Activated CD4-positive, CD25-positive, alpha-beta regulatory T cell (primary cell): ENCODE results near the gene CDK17.

Source experiments
- DNase-seq, 4 experiments: peaks; one replicate each; lab custom pipeline; 2025; lab: John Stamatoyannopoulos, UW

CDK17 gene

GRCh38 chr12:96261557-96261956 is 138.7 kb downstream of the CDK17 start:
- DNase-seq = no peak

GRCh38 chr12:96260644-96261043 is 139.6 kb downstream of the CDK17 start:
- DNase-seq = no peak

- DNase-seq = no peak
These were observed 140.0 kb downstream of the CDK17 start for GRCh38 chr12:96260231-96260630.

- no peak for DNase-seq
These were observed 141.9 kb downstream of the CDK17 start for GRCh38 chr12:96258104-96258961.

GRCh38 chr12:96257550-96258103 is 142.6 kb downstream of the CDK17 start:
- DNase-seq = no peak

- DNase-seq = no peak
These were observed 143.4 kb downstream of the CDK17 start for GRCh38 chr12:96256672-96257361.

GRCh38 chr12:96255077-96255476 is 145.2 kb downstream of the CDK17 start:
- no peak for DNase-seq

- DNase-seq = no peak
These were observed 150.0 kb downstream of the CDK17 start for GRCh38 chr12:96250119-96250685.

GRCh38 chr12:96249196-96250118 is 150.8 kb downstream of the CDK17 start:
- DNase-seq = no peak

- no peak for DNase-seq
These were observed 151.9 kb downstream of the CDK17 start for GRCh38 chr12:96248136-96248931.

- DNase-seq = no peak
These were observed 152.7 kb downstream of the CDK17 start for GRCh38 chr12:96247563-96247962.

- DNase-seq = no peak
These were observed 153.2 kb downstream of the CDK17 start for GRCh38 chr12:96246926-96247505.

GRCh38 chr12:96244826-96245225 is 155.4 kb downstream of the CDK17 start:
- no peak for DNase-seq

- no peak for DNase-seq
These were observed 157.6 kb downstream of the CDK17 start for GRCh38 chr12:96242597-96242996.

GRCh38 chr12:96241846-96242256 is 158.4 kb downstream of the CDK17 start:
- peak in 1 of 4 experiments; percentile 16 for DNase-seq

- no peak for DNase-seq
These were observed 158.8 kb downstream of the CDK17 start for GRCh38 chr12:96241431-96241830.

- no peak for DNase-seq
These were observed 159.6 kb downstream of the CDK17 start for GRCh38 chr12:96240656-96241055.

GRCh38 chr12:96239711-96240635 is 160.3 kb downstream of the CDK17 start:
- no peak for DNase-seq

GRCh38 chr12:96238336-96239047 is 161.7 kb downstream of the CDK17 start:
- no peak for DNase-seq
